T-helper 1 cell treated with Interleukin-12 subunit alpha and Interleukin-12 subunit beta and Interleukin-4 antibody, amounts not matched to agents 30 ng/mL and 1 ng/mL, for 36 hours (primary cell): ENCODE measurements around the gene WDR36. TPM values are rescaled to one million over a fixed set of nuclear protein-coding genes. Genes with fewer than 3 reads are reported as not detected.

ENCODE experiments used
- intact Hi-C: fragments of 100-400 bp; cut with micrococcal nuclease; formaldehyde crosslinking; loops from one replicate; pipeline ENCODE4 v1.15.1; 2024
- total RNA-seq: library from RNA; stranded (reverse); gene quantifications from 2 replicates; pipeline ENCODE4 v1.2.3, GENCODE V29; 2022

WDR36 gene
- 39.6 and 43.0 TPM in 2 replicates for total RNA-seq

- intact Hi-C loops = loop anchor here (1.0 to 2.0 kb wide), 15 partner anchors 19 to 1884 kb away; partner anchors contain the start of genes DCP2, MAN2A1, NREP and SRP19
Measured at GRCh38 chr5:111092062-111092853, at the start of gene WDR36. Gene WDR36 (plus strand): TSS chr5:111092348. CDS start chr5:111092457, 109 bp downstream.

DNA sequence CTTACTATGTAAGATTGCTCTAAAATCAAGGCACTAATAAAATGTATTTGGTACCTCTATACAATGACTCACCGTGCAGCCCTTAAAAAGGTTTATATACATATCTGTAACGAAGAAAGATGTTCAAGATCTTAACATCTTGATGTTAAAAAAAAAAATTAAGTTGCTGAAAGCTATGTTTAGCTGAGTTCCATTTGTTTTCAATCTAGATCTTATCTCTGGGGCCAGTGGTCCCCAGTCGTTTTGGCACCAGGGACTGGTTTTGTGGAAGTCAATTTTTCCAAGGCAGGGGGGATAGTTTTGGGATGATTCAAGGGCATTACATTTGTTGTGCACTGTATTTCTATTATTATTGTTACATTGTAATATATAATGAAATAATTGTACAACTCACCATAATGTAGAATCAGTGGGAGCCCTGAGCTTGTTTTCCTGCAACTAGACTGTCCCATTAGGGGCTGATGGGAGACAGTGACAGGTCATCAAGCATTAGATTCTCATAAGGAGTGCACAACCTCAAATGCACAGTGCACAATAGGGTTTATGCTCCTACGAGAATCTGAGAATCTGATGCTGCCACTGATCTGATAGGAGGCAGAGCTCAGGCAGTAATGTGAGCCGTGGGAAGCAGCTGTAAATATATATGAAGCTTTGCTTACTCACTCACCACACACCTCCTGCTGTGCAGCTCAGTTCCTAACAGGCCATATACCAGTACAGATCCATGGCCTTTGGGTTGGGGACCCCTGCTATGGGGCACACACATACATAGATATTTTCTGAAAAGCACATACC is 48.2 kb upstream of the WDR36 start:
- intact Hi-C loops = no loop called here

DNA sequence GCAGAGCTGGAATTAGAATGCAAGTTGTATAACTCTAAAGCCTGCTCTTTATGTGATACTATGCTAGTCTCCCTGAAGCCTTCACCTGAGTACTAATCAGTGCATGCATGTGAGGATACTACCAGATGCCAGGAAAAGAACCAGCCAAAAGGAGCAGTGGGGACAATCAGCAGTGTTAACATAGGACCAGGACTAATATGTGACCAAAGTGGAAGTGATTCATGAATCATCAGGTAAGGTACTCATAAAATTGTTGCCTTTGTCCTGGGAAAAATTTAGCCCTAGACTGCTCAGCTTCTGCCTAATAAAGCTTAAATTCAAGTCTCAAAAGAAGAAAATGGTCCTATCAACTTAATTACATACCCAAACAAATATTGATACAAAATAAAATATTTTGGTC is 34.1 kb upstream of the WDR36 start:
- intact Hi-C loops = no loop called here

- intact Hi-C loops = no loop called here
Measured at GRCh38 chr5:111060169-111060568, 32.0 kb upstream of the WDR36 start.

DNA sequence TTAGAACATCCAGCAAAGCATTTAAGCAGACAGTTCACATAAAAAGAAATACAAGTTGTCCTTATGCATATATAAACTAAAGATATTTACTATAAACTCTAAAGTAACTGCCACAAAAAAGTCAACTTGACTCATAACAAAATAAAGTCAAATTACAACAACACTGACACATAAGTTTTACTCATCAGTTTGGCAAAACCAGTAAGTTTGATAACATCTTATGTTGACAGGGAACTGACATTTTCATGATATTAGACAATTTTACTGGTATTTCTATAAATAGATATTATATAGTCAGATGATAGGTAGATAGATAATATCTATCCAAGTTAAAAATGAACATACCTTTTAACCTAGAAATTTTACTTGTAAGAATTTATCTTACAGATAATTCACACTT is 30.5 kb upstream of the WDR36 start:
- intact Hi-C loops = no loop called here

GRCh38 chr5:111063709-111064322 is 28.3 kb upstream of the WDR36 start:
- intact Hi-C loops = loop anchor here (1.0 kb wide), 1 partner anchor 307 kb away; no protein-coding TSS in a partner anchor

- intact Hi-C loops = no loop called here
Measured at GRCh38 chr5:111066261-111066938, 25.7 kb upstream of the WDR36 start.

- intact Hi-C loops = no loop called here
Measured at GRCh38 chr5:111068213-111068612, 23.9 kb upstream of the WDR36 start.

DNA sequence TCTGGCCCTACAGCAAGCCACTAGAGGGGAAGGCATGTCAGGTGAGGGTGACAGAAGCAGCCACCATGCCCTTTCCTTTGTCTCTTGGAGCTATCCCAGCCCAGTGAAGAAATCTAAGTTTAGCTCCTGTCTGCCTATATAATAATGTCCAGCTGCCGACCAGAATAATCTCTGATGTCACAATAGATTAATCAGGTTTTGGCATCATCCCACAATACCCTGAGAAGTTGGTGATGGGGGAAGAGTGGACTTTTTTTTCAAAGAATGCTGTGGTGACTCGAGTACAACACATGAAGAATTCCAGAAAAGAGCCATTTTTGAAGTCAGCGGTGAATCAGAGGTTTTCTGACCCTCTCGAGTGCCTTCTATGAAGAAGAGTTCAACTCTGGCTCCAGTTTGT is 22.3 kb upstream of the WDR36 start:
- intact Hi-C loops = loop anchor here (5.0 kb wide), 1 partner anchor 333 kb away; the partner anchor contains the start of gene SLC25A46

- intact Hi-C loops = loop anchor here (5.0 kb wide), 1 partner anchor 333 kb away; the partner anchor contains the start of gene SLC25A46
Measured at GRCh38 chr5:111070272-111071134, 21.6 kb upstream of the WDR36 start.

- intact Hi-C loops = loop anchor here (5.0 kb wide), 1 partner anchor 334 kb away; the partner anchor contains the start of gene SLC25A46
Measured at GRCh38 chr5:111071413-111071812, 20.7 kb upstream of the WDR36 start, which contains the start of gene TSLP. Gene TSLP (plus strand): TSS chr5:111071713. CDS start chr5:111071891, 178 bp downstream.

GRCh38 chr5:111072949-111073682 is 19.0 kb upstream of the WDR36 start:
- intact Hi-C loops = loop anchor here (1.0 to 5.0 kb wide), 2 partner anchors 19 to 336 kb away; partner anchors contain the start of genes SLC25A46 and WDR36

DNA sequence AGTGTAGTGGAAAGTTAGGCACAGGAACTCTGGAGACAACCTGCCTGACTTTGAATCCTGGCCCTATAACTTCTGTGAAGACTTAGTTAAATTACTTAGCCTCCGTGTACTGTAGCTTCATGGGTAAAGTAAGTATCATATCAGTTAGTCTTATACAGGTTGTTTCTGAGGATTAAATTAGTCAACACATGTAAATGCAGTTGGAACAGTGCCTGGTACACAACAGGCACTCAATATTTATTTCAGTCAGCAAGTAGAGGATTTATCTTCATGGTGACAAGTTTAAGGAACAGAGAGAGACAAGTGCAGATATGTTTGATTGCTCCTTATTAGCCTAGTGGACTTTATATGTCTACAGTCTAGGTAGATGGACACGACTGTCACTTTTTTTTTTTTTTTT is 17.9 kb upstream of the WDR36 start:
- intact Hi-C loops = loop anchor here (5.0 kb wide), 1 partner anchor 337 kb away; the partner anchor contains the start of gene SLC25A46

- intact Hi-C loops = no loop called here
Measured at GRCh38 chr5:111075520-111075919, 16.6 kb upstream of the WDR36 start.

- intact Hi-C loops = no loop called here
Measured at GRCh38 chr5:111076091-111076490, 16.1 kb upstream of the WDR36 start.

DNA sequence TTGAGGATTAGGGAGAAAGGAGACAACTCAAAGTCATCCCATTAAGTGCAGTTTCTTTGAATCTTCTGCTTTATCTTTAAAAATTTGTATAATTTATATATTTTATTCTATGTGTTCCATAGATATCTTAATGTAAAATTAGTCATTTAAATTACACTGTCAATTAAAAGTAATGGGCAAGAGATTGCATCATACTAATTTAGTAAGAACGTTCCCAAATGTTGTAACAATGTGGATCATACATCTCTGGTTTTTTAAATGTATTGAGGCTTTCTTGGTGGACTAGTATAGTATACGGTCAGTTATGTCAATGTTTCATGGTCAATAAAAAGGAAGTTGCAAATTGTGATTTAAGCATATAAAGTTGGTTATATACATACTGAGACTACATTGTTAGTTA is 14.5 kb upstream of the WDR36 start:
- intact Hi-C loops = no loop called here

GRCh38 chr5:111079846-111080245 is 12.3 kb upstream of the WDR36 start:
- intact Hi-C loops = no loop called here

GRCh38 chr5:111083323-111083722 is 8.8 kb upstream of the WDR36 start:
- intact Hi-C loops = no loop called here

GRCh38 chr5:111095982-111096381 is 3.8 kb downstream of the WDR36 start:
- intact Hi-C loops = loop anchor here (5.0 kb wide), 1 partner anchor 401 kb away; no protein-coding TSS in a partner anchor
